ENCODE measurements around the gene ADAM17.
"Not testable (repeated sequence)": the region's sequence is repeated elsewhere in the genome, so short reads cannot be mapped to it uniquely, and the experiment has no call there.

Gene ADAM17

DNA sequence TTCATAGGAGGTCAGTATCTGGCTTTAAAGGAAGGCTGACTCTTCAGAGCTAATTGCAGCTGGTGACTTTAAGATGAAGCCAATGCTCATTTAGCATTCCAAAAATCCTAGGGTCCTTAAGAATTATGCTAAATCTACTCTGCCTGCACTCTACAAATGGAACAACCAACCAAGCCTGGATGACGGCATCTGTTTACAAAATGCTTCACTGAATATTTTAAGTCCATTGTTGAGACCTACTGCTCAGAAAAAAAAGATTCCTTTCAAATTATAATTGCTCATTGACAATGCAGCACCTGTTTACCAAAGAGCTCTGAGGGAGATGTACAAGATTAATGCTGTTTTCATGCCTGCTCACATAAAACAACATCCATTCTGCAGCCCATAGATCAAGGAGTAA is 43.8 kb upstream of the ADAM17 start:
- no peak for DNase-seq
- H2AFZ ChIP-seq (ENCODE audit: low read length) = no peak overlapping the region
- no peak overlapping the region for H3K4me3 ChIP-seq (ENCODE audit: low read length)
- peaks cover 40% of the 10 kb centered on the region for H4K20me1 ChIP-seq (ENCODE audit: insufficient read depth, low read length)
- H3K27ac ChIP-seq (ENCODE audit: low read length) = no peak overlapping the region
- H3K4me2 ChIP-seq (ENCODE audit: low read depth, low read length) = no peak overlapping the region
- no peaks in the 10 kb centered on the region for H3K9me3 ChIP-seq (replicated peaks; ENCODE audit: insufficient read depth, low read length)
- H3K9ac ChIP-seq (ENCODE audit: low read length) = no peak overlapping the region
- no peak for TF ChIP-seq EZH2 (optimal IDR thresholded peaks at IDR 0.05; ENCODE audit: low read depth, low read length)
- TF ChIP-seq, protein P1, sequence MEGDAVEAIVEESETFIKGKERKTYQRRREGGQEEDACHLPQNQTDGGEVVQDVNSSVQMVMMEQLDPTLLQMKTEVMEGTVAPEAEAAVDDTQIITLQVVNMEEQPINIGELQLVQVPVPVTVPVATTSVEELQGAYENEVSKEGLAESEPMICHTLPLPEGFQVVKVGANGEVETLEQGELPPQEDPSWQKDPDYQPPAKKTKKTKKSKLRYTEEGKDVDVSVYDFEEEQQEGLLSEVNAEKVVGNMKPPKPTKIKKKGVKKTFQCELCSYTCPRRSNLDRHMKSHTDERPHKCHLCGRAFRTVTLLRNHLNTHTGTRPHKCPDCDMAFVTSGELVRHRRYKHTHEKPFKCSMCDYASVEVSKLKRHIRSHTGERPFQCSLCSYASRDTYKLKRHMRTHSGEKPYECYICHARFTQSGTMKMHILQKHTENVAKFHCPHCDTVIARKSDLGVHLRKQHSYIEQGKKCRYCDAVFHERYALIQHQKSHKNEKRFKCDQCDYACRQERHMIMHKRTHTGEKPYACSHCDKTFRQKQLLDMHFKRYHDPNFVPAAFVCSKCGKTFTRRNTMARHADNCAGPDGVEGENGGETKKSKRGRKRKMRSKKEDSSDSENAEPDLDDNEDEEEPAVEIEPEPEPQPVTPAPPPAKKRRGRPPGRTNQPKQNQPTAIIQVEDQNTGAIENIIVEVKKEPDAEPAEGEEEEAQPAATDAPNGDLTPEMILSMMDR (IDR thresholded peaks at IDR 0.05; ENCODE audit: low read length) = no peak
- TF ChIP-seq EZH2phosphoT487 (IDR thresholded peaks at IDR 0.05; ENCODE audit: low read length) = no peak
- 0 out of 2 replicates have a peak, but pooled peaks cover 2% of the 10 kb centered on the region for H3F3A ChIP-seq (ENCODE audit: insufficient read depth, low read length)
- H3K4me1 ChIP-seq (ENCODE audit: low read length) = peaks cover 13% of the 10 kb centered on the region
- peaks cover 10% of the 10 kb centered on the region for H3K36me3 ChIP-seq (replicated peaks; ENCODE audit: insufficient read depth, low read length)
- H3K9me2 ChIP-seq (replicated peaks; ENCODE audit: insufficient read depth, low read length) = no peaks in the 10 kb centered on the region
- peaks cover 99% of the 10 kb centered on the region for H3K79me2 ChIP-seq (ENCODE audit: low read length)
- H3K27me3 ChIP-seq (replicated peaks; ENCODE audit: insufficient read depth, low read length) = no peaks in the 10 kb centered on the region

- Histone ChIP-seq H2AFZ (ENCODE audit: low read length) (no peak overlapping the region), H3K4me3 (ENCODE audit: low read length) (no peak overlapping the region), H3K27me3 (replicated peaks; ENCODE audit: insufficient read depth, low read length) (no peaks in the 10 kb centered on the region), H3F3A (ENCODE audit: insufficient read depth, low read length) (0 out of 2 replicates have a peak, but pooled peaks cover 3% of the 10 kb centered on the region), H3K27ac (ENCODE audit: low read length) (no peak overlapping the region), H3K4me2 (ENCODE audit: low read depth, low read length) (peak overlapping the region; percentile 21; the same call in 1 of the 2 replicates), H3K9me3 (replicated peaks; ENCODE audit: insufficient read depth, low read length) (no peaks in the 10 kb centered on the region), H3K9ac (ENCODE audit: low read length) (no peak overlapping the region), H3K4me1 (ENCODE audit: low read length) (peaks cover 13% of the 10 kb centered on the region), H4K20me1 (ENCODE audit: insufficient read depth, low read length) (peaks cover 25% of the 10 kb centered on the region), H3K79me2 (ENCODE audit: low read length) (peaks cover 99% of the 10 kb centered on the region), H3K36me3 (replicated peaks; ENCODE audit: insufficient read depth, low read length) (peaks cover 10% of the 10 kb centered on the region), H3K9me2 (replicated peaks; ENCODE audit: insufficient read depth, low read length) (no peaks in the 10 kb centered on the region)
- TF ChIP-seq EZH2phosphoT487 (IDR thresholded peaks at IDR 0.05; ENCODE audit: low read length) = no peak
- TF ChIP-seq EZH2 (optimal IDR thresholded peaks at IDR 0.05; ENCODE audit: low read depth, low read length) = no peak
- TF ChIP-seq, protein P1 (IDR thresholded peaks at IDR 0.05; ENCODE audit: low read length) = no peak
- no peak for DNase-seq
Observed at GRCh38 chr2:9596621-9597311, 41.1 kb upstream of the ADAM17 start.

- no peaks in the 10 kb centered on the region for H3K27me3 ChIP-seq (replicated peaks; ENCODE audit: insufficient read depth, low read length)
- no peak for DNase-seq
- H3K36me3 ChIP-seq (replicated peaks; ENCODE audit: insufficient read depth, low read length) = peaks cover 10% of the 10 kb centered on the region
- H3K4me3 ChIP-seq (ENCODE audit: low read length) = no peak overlapping the region
- H3K9me3 ChIP-seq (replicated peaks; ENCODE audit: insufficient read depth, low read length) = no peaks in the 10 kb centered on the region
- H3K9ac ChIP-seq (ENCODE audit: low read length) = no peak overlapping the region
- H3K79me2 ChIP-seq (ENCODE audit: low read length) = peaks cover 99% of the 10 kb centered on the region
- no peak for TF ChIP-seq EZH2phosphoT487 (IDR thresholded peaks at IDR 0.05; ENCODE audit: low read length)
- no peak for TF ChIP-seq EZH2 (optimal IDR thresholded peaks at IDR 0.05; ENCODE audit: low read depth, low read length)
- TF ChIP-seq, protein P1 (IDR thresholded peaks at IDR 0.05; ENCODE audit: low read length) = no peak
- H4K20me1 ChIP-seq (ENCODE audit: insufficient read depth, low read length) = peaks cover 24% of the 10 kb centered on the region
- H3K27ac ChIP-seq (ENCODE audit: low read length) = no peak overlapping the region
- H3F3A ChIP-seq (ENCODE audit: insufficient read depth, low read length) = 0 out of 2 replicates have a peak, but pooled peaks cover 3% of the 10 kb centered on the region
- H3K4me1 ChIP-seq (ENCODE audit: low read length) = peaks cover 13% of the 10 kb centered on the region
- no peaks in the 10 kb centered on the region for H3K9me2 ChIP-seq (replicated peaks; ENCODE audit: insufficient read depth, low read length)
- no peak overlapping the region for H2AFZ ChIP-seq (ENCODE audit: low read length)
- no peak overlapping the region for H3K4me2 ChIP-seq (ENCODE audit: low read depth, low read length)
Observed at GRCh38 chr2:9595746-9596145, 40.1 kb upstream of the ADAM17 start.

- Histone ChIP-seq H3K79me2 (ENCODE audit: low read length) (peaks cover 99% of the 10 kb centered on the region), H4K20me1 (ENCODE audit: insufficient read depth, low read length) (peaks cover 24% of the 10 kb centered on the region), H3K36me3 (replicated peaks; ENCODE audit: insufficient read depth, low read length) (peaks cover 10% of the 10 kb centered on the region), H3K4me1 (ENCODE audit: low read length) (peaks cover 13% of the 10 kb centered on the region)
- not testable (repeated sequence) for H3K9ac ChIP-seq (ENCODE audit: low read length); H3K27ac ChIP-seq (ENCODE audit: low read length); H3K9me2 ChIP-seq (replicated peaks; ENCODE audit: insufficient read depth, low read length); DNase-seq; H2AFZ ChIP-seq (ENCODE audit: low read length); H3K27me3 ChIP-seq (replicated peaks; ENCODE audit: insufficient read depth, low read length); H3F3A ChIP-seq (ENCODE audit: insufficient read depth, low read length); H3K9me3 ChIP-seq (replicated peaks; ENCODE audit: insufficient read depth, low read length); H3K4me2 ChIP-seq (ENCODE audit: low read depth, low read length); H3K4me3 ChIP-seq (ENCODE audit: low read length)
Observed at GRCh38 chr2:9595256-9595655, 39.6 kb upstream of the ADAM17 start.

All from MM.1S (cell line).